PC-3 (cell line): Measurements from ENCODE around the gene FREY1. TPM values are rescaled to one million over a fixed set of nuclear protein-coding genes. Genes with fewer than 3 reads are reported as not detected.
A peak's percentile ranks its signal among the peaks of the same experiment; 100 is the strongest.

Source experiments
- ATAC-seq: fragments of 200-7000 bp; cut with Tn5 transposase; 2 replicates; pipeline ENCODE4 v1.9.1; 2020; ENCODE audit warnings: mild to moderate bottlenecking, moderate library complexity
- BruUV-seq: library from RNA; stranded (reverse); fragments of 400-500 nt; replicated peaks from 2 replicates; lab custom pipeline; 2021; lab: Mats Ljungman, UMichigan
- CTCF ChIA-PET: fragments of 300-600 bp; sonication (Branson Sonifier 250); formaldehyde crosslinking; loops from one replicate; lab custom pipeline; 2022; ENCODE audit warnings: antibody characterized with exemption; lab: Charles Lee
- POLR2A ChIA-PET: fragments of 300-600 bp; sonication (Branson Sonifier 250); formaldehyde crosslinking; loops from one replicate; lab custom pipeline; 2022; ENCODE audit warnings: antibody characterized with exemption; ENCODE audit not compliant: unreplicated experiment; lab: Charles Lee
- DNase-seq: peaks from one replicate; pipeline ENCODE4 v3.0.0-alpha.2; 2015
- H2AFZ ChIP-seq: fragments of 300-600 bp; sonication (generic); 2 replicates; pipeline ENCODE4 v1.6.0; 2016; ENCODE audit warnings: antibody characterized with exemption, low read length
- H3F3A ChIP-seq: fragments of 300-600 bp; sonication (generic); one replicate; pipeline ENCODE4 v1.6.0; 2017; ENCODE audit warnings: antibody characterized with exemption, low read length, control low read depth, mild to moderate bottlenecking; ENCODE audit not compliant: unreplicated experiment
- H3K27ac ChIP-seq: fragments of 300-600 bp; sonication (generic); 2 replicates; pipeline ENCODE4 v1.5.1; 2016; ENCODE audit warnings: mild to moderate bottlenecking, low read length
- H3K27me3 ChIP-seq: fragments of 300-600 bp; sonication (generic); 2 replicates; pipeline ENCODE4 v1.6.1; 2016; ENCODE audit warnings: low read length, mixed read lengths
- H3K36me3 ChIP-seq: fragments of 300-600 bp; sonication (generic); 2 replicates; pipeline ENCODE4 v1.6.1; 2016; ENCODE audit warnings: low read depth, mixed run types, low read length, mixed read lengths
- H3K4me1 ChIP-seq: fragments of 300-600 bp; sonication (generic); 2 replicates; pipeline ENCODE4 v1.5.1; 2016; ENCODE audit warnings: low read length; ENCODE audit not compliant: insufficient read depth
- H3K4me2 ChIP-seq: fragments of 300-600 bp; sonication (generic); 2 replicates; pipeline ENCODE4 v1.6.0; 2016; ENCODE audit warnings: low read length
- H3K4me3 ChIP-seq: fragments of 300-600 bp; sonication (generic); 2 replicates; pipeline ENCODE4 v1.5.1; 2016; ENCODE audit warnings: mild to moderate bottlenecking, low read length, mixed read lengths
- H3K79me2 ChIP-seq: fragments of 300-600 bp; sonication (generic); 2 replicates; pipeline ENCODE4 v1.6.1; 2017; ENCODE audit warnings: low read length, mixed read lengths
- H3K9ac ChIP-seq: fragments of 300-600 bp; sonication (generic); 2 replicates; pipeline ENCODE4 v1.6.0; 2016; ENCODE audit warnings: mild to moderate bottlenecking, low read length
- H3K9me2 ChIP-seq: fragments of 300-600 bp; sonication (generic); replicated peaks from 2 replicates; pipeline ENCODE4 v1.6.1; 2016; ENCODE audit warnings: mixed run types, low read length, mixed read lengths
- H3K9me3 ChIP-seq: fragments of 300-600 bp; sonication (generic); 2 replicates; pipeline ENCODE4 v1.6.1; 2016; ENCODE audit warnings: low read length, mixed read lengths
- H4K20me1 ChIP-seq: fragments of 300-600 bp; sonication (generic); 2 replicates; pipeline ENCODE4 v1.6.1; 2016; ENCODE audit warnings: low read length, mixed read lengths
- CTCF ChIP-seq: fragments of 300-600 bp; sonication (generic); conservative IDR thresholded peaks from 2 replicates; pipeline ENCODE4 v1.5.1; 2017; ENCODE audit warnings: antibody characterized with exemption, low read depth, mild to moderate bottlenecking, low read length
- EZH2 ChIP-seq: fragments of 300-600 bp; sonication (generic); IDR thresholded peaks from one replicate; pipeline ENCODE4 v1.6.1; 2017; ENCODE audit warnings: antibody characterized with exemption, mild to moderate bottlenecking, low read length; ENCODE audit not compliant: unreplicated experiment
- EZH2phosphoT487 ChIP-seq: fragments of 300-600 bp; sonication (generic); IDR thresholded peaks from 2 replicates; pipeline ENCODE4 v1.6.1; 2018; ENCODE audit warnings: mild to moderate bottlenecking, antibody characterized with exemption, low read length, borderline replicate concordance
- intact Hi-C: fragments of 100-400 bp; cut with micrococcal nuclease; formaldehyde crosslinking; loops from 2 replicates; pipeline ENCODE4 v1.9.0; 2023
- total RNA-seq: library from RNA; depleted of rRNA; stranded (reverse); fragments of >200 nt; gene quantifications from 2 replicates; pipeline ENCODE4 v1.2.3, GENCODE V29; 2014

Gene FREY1
- total RNA-seq, 1 experiment from 2014 or later = 0.15 TPM

- Histone ChIP-seq H4K20me1 (no peaks in the 10 kb centered on the region), H3K27ac (no peak overlapping the region), H3K36me3 (no peaks in the 10 kb centered on the region), H3K4me3 (no peak overlapping the region), H3K79me2 (no peaks in the 10 kb centered on the region), H3K4me2 (no peak overlapping the region), H3K27me3 (no peaks in the 10 kb centered on the region), H3K9me3 (no peaks in the 10 kb centered on the region), H3K9me2 (no peaks in the 10 kb centered on the region), H3K4me1 (peaks cover 7% of the 10 kb centered on the region; the same call in 1 of the 2 replicates), H2AFZ (no peak overlapping the region), H3K9ac (no peak overlapping the region), H3F3A (no peaks in the 10 kb centered on the region)
- no TSS peak for BruUV-seq
- POLR2A ChIA-PET = no interaction called here
- peak; percentile 7 for DNase-seq
- intact Hi-C loops = no loop called here
- CTCF ChIA-PET = interaction anchor here (0.6 kb wide), 1 partner anchor 58 kb away, joined by 3 read pairs; no protein-coding TSS in a partner anchor
- ATAC-seq = peak; percentile 64
- TF ChIP-seq EZH2phosphoT487 (no peak), EZH2 (no peak)
These were observed 23.1 kb upstream of the FREY1 start for GRCh38 chr11:45930031-45930794.

GRCh38 chr11:45929486-45930030 lies 22.5 kb upstream of the FREY1 start:
- ATAC-seq (peak; percentile 58), DNase-seq (no peak)
- H3K9me2 ChIP-seq = no peaks in the 10 kb centered on the region
- H3K4me1 ChIP-seq = peaks cover 7% of the 10 kb centered on the region; the same call in 1 of the 2 replicates
- ChIA-PET CTCF (no interaction called here), POLR2A (no interaction called here)
- no peak overlapping the region for H3K9ac ChIP-seq
- no peak overlapping the region for H3K27ac ChIP-seq
- no peaks in the 10 kb centered on the region for H3K27me3 ChIP-seq
- no peaks in the 10 kb centered on the region for H3F3A ChIP-seq
- H4K20me1 ChIP-seq = no peaks in the 10 kb centered on the region
- no peaks in the 10 kb centered on the region for H3K9me3 ChIP-seq
- H3K36me3 ChIP-seq = no peaks in the 10 kb centered on the region
- H3K4me3 ChIP-seq = no peak overlapping the region
- no peaks in the 10 kb centered on the region for H3K79me2 ChIP-seq
- H3K4me2 ChIP-seq = no peak overlapping the region
- intact Hi-C loops = no loop called here
- no peak for TF ChIP-seq EZH2phosphoT487
- TF ChIP-seq EZH2 = no peak
- TF ChIP-seq CTCF = no peak
- H2AFZ ChIP-seq = no peak overlapping the region
- no TSS peak for BruUV-seq

GRCh38 chr11:45928535-45929215 lies 21.6 kb upstream of the FREY1 start:
- ChIA-PET POLR2A (no interaction called here), CTCF (no interaction called here)
- BruUV-seq = no TSS peak
- H3K9me2 ChIP-seq = no peaks in the 10 kb centered on the region
- H3K4me3 ChIP-seq = no peak overlapping the region
- H3K4me2 ChIP-seq = no peak overlapping the region
- H3K79me2 ChIP-seq = no peaks in the 10 kb centered on the region
- no peaks in the 10 kb centered on the region for H3K36me3 ChIP-seq
- no peak for DNase-seq
- no peaks in the 10 kb centered on the region for H3F3A ChIP-seq
- intact Hi-C loops = no loop called here
- no peak overlapping the region for H2AFZ ChIP-seq
- no peaks in the 10 kb centered on the region for H4K20me1 ChIP-seq
- H3K9ac ChIP-seq = no peak overlapping the region
- H3K9me3 ChIP-seq = no peaks in the 10 kb centered on the region
- H3K4me1 ChIP-seq = peaks cover 7% of the 10 kb centered on the region; the same call in 1 of the 2 replicates
- H3K27ac ChIP-seq = no peak overlapping the region
- no peaks in the 10 kb centered on the region for H3K27me3 ChIP-seq
- no peak for TF ChIP-seq EZH2
- TF ChIP-seq EZH2phosphoT487 = no peak
- no peak for TF ChIP-seq CTCF
- no peak for ATAC-seq
